Measurements from ENCODE around the gene C5orf15. TPM values are rescaled to one million over a fixed set of nuclear protein-coding genes. Genes with fewer than 3 reads are reported as not detected.
"Not testable (repeated sequence)": the region's sequence is repeated elsewhere in the genome, so short reads cannot be mapped to it uniquely, and the experiment has no call there.

C5orf15 gene
- polyA plus RNA-seq, 4 donors: 110 to 164 (median 136) TPM

- DNase-seq (ENCODE audit: low read depth in 4 of 4, low spot score in 3 of 4): no peak
Measured at GRCh38 chr5:133994990-133995333, 26.5 kb upstream of the C5orf15 start.

- no peak for DNase-seq (ENCODE audit: low read depth in 4 of 4, low spot score in 3 of 4)
Measured at GRCh38 chr5:133994297-133994989, 26.0 kb upstream of the C5orf15 start.

DNA sequence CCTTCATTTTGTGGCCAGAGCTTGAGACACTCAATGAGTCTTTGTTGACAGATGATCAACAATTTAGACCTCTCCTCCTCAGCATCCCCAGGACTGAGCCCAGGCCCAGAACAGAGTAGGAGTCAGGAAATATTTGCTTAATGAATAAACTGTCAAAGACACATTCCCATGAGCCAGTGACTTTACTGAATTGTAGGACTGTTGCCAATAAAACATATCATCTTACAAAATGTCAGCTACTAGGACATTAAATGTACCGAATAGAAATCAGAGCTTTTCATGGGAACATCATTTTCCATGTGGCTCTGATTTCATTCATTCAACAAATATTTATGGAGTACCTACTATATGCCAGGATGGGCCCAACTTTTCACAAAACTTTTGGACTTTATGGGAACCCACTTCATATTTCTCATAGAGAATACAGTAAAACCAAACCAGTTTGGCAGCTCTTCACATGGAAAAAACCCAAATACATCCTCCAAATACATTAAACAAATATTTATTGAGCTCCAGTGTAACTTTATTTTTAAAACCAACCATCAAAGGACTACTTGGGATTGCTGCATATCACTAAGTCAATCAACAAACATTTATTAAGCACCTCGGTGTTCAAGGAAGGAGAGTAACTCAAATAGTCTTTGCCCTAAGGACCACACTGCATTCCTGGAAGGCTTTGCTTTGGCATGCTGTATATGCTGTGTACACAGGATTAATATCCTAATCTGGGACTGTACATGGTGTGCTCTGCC, 24.9 kb upstream of the C5orf15 start:
- no peak for DNase-seq (ENCODE audit: low read depth in 4 of 4, low spot score in 3 of 4)

DNA sequence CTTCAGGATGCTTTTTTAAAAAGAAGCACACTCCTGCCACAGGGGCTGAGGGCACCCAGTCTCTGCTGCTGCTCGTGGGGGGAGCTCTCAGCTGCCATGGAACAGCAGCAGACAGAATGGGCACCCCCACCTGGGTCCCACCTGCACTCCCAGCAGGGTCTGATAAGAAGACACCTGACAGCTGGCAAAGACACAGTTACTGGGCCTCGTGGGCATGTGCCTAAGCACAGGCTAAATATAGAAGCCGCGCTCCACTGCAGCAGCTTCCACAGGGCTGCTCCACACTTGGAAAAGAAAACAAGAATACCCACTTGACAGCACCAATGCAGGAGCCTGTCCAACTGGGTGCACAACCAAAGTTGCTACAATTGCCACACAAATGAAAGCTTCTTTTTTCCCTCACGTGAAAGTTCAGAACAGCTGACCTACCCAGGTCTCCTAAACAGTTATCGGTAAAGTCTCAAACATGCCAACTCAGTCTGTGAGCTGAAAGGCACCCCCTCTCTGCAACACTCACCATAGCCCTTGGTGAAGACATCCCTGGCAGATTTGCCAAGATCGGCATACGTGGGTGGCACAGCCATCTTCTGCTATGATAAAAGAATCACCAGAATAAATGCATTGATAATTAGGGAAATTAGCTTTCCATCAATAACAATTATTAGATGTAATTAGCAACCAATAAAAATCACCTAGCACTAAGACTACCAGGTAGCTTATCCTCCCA, 24.2 kb upstream of the C5orf15 start:
- DNase-seq (ENCODE audit: low read depth in 4 of 4, low spot score in 3 of 4): no peak

DNA sequence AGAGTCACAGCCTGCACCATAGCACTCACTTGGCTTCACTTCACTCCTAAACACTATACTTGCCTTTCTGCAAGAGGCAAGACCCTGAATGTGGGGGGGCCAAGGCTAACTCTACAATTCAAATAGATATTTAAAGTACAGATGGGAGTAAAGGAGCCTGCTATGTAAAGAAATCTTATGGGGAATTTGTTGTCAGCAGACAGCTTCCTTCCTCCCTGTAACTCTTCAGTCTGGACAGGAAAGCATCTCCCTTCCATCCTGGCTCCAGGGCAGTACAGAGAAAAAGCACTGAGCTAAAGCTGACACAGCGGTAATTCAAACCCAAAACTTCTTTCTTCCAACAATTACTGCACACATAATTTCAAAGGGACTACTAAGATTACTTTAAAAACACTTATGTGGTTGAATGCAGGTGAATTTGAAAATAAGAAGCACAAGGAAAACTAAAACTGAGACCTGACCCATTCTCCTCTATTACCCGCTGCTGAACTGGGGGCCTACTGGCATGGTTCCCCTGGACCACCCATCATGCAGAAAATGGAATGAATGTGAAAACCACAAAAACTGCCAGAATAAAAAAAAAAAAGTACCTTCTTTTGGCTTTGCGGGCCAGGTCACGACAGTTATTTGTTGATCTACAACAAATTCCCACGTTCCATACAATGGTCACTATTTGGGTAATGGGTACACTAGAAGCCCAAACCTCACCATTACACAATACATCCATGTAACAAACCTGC, 22.9 kb upstream of the C5orf15 start:
- DNase-seq (ENCODE audit: low read depth in 4 of 4, low spot score in 3 of 4): no peak

DNA sequence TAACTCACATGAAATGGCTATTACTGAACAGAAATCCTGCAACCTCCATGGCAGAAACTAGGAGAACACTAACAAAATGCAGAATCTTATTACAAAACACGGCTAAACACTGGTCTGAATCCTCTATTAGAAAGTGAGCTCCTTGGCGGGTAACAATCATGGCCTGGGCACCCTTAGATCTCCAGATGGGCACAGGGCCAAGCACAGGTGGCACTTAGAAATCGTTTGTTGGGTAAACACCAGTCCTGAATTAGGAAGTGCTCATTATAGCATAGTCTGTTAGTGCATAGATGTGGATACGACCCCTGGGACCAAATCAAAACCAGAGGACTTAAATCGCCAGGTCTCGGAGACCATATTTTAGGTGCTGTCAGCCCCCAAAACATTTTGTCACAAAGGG, 22.0 kb upstream of the C5orf15 start:
- no peak for DNase-seq (ENCODE audit: low read depth in 4 of 4, low spot score in 3 of 4)

- no peak for DNase-seq (ENCODE audit: low read depth in 4 of 4, low spot score in 3 of 4)
Measured at GRCh38 chr5:133985540-133986180, 17.2 kb upstream of the C5orf15 start.

GRCh38 chr5:133983674-133984073, 15.2 kb upstream of the C5orf15 start:
- DNase-seq (ENCODE audit: low read depth in 4 of 4, low spot score in 3 of 4): no peak

GRCh38 chr5:133981714-133982113, 13.3 kb upstream of the C5orf15 start:
- no peak for DNase-seq (ENCODE audit: low read depth in 4 of 4, low spot score in 3 of 4)

DNA sequence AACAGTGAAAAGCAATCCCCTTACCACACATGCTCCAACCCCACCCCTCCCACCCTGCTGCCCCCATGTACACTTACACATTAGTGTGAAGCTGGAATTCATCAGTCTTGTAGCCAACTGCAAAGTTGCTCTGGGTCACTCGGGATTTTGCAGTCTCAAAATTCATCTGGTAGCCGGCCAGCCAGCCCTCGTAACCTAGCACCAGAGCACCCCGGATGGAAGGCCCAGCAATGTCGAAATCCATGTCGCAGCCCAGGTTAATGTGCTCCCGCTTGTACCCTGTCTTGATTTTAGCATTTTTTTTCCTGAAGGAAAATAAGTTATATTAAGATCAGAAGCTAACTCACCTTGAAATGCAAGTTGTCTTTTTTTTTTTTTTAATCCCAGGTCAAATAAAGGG, 12.2 kb upstream of the C5orf15 start:
- DNase-seq (ENCODE audit: low read depth in 4 of 4, low spot score in 3 of 4): no peak

DNA sequence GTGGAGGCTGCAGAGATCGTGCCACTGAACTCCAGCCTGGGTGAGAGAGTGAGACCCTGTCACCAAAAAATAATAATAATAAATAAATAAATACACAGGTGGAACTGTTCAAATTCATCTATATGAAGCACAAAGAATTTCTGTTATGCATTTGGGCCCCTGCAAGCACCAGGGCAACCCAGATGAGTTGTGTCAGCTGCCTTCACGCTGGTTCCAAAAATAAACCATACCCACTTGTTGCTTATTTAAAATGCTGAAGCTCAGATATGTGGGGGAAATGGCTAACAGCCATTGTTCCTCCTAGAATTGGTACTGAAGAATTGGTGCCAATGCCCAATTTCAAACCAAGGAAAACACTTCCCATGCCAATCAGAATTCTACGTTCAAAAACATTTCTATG, 10.5 kb upstream of the C5orf15 start:
- DNase-seq (ENCODE audit: low read depth in 4 of 4, low spot score in 3 of 4): no peak

GRCh38 chr5:133977858-133978257, 9.4 kb upstream of the C5orf15 start:
- no peak for DNase-seq (ENCODE audit: low read depth in 4 of 4, low spot score in 3 of 4)

DNA sequence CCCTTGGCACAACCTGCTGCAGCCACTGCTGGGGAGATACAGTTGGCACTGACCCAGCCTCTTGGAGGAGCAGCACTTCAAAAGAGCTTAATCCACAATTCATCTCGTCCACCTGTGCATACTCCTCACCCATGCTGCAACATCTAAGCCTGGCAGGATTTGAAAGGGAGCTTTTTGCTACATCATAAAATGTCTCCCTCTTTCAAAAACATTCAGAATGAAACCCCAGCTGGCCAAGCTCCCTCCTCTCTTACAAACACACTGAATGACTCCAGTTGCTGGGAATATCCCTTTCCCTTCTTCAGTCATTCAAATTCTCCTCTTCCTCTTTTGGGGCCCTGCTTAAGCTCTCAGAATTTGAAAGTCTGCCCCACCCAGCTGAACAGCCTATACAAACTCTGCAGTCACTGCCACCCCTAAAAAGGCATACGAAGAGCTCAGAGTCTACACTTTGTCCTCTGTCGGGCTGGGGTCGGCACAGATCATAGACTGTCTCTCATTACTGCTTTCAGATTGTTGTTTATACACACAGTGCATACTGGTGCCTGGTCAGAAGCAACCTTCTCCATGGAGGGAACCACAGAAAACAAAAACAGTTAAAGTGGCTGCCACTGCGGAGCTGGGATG, 8.8 kb upstream of the C5orf15 start:
- DNase-seq (ENCODE audit: low read depth in 4 of 4, low spot score in 3 of 4): no peak

DNA sequence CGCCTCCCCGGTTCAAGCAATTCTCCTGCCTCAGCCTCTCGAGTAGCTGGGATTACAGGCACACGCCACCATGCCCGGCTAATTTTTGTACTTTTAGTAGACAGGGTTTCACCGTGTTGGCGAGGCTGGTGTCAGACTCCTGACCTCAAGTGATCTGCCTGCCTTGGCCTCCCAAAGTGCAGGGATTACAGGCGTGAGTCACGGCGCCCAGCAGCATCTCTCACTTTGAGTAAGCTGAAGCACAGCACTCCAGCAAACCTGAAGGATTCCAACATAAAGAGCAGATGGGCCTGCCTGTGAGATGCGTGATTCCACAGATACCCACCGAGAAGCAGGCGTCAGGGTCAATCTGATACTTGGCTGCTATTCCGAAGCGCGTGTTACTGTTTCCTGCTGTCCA, 7.1 kb upstream of the C5orf15 start:
- not testable (repeated sequence) for DNase-seq (ENCODE audit: low read depth in 4 of 4, low spot score in 3 of 4)

- no peak for DNase-seq (ENCODE audit: low read depth in 4 of 4, low spot score in 3 of 4)
Measured at GRCh38 chr5:133974142-133974541, 5.7 kb upstream of the C5orf15 start.

- no peak for DNase-seq (ENCODE audit: low read depth in 4 of 4, low spot score in 3 of 4)
Measured at GRCh38 chr5:133970325-133970909, 2.0 kb upstream of the C5orf15 start.

DNA sequence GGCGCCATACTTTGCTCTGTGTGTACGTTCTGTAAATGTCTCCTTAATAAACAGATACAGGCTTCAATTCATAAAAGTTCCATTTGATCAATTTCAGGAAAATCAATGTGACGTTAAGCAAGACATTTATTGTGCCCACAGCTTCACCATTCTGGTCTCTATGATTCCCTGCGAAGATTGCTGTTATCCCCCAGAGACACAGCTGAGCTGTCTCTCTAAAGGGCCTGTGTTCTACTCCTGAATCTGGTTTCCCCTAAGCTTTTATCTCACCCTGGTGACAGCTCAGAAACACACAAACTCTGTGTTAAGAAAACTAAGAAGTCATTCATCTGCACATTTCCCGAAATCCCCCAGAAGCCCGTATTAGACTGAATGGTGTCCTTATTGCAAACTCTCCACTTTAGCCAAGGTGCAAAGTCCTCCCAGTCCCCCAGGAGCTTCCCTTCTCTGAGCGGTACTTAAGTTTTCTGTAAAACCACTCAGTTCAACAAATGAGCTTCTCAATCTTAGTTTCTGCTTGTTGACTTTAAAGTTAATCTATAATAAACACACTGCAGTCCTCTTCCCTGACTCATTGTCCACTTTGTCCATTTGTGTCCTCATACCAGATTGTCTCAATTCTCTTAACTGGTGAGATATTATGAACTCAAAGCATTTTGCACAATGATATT, 1.4 kb upstream of the C5orf15 start:
- no peak for DNase-seq (ENCODE audit: low read depth in 4 of 4, low spot score in 3 of 4)

GRCh38 chr5:133967698-133968203, 674 bp downstream of the C5orf15 start:
- no peak for DNase-seq (ENCODE audit: low read depth in 4 of 4, low spot score in 3 of 4)

DNA sequence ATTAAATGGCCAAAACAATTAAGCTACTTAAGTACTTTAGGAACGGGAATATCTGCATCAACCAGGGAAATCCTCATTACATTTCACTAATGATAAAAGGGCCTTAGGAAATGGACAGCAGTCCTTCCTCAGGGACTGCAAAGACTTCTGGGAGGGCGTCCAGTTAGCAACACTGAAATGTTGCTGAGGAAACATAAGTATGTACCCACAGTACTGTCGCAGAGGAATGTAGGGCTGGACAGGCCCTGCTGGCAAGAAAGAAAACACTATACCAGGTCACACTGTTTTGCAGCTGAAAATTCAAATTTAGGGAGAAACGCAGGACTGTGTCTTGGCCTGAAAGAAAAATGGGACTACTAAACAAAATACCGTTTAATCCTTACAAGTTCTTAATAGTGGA, 1.3 kb downstream of the C5orf15 start:
- no peak for DNase-seq (ENCODE audit: low read depth in 4 of 4, low spot score in 3 of 4)

Data from left renal pelvis (tissue), 4 donors.